ENCODE results near the gene MEIS1.

- TF ChIP-seq CTCF (IDR thresholded peaks at IDR 0.05; ENCODE audit: low read depth, low read length, poor library complexity, severe bottlenecking) (no peak), EZH2phosphoT487 (IDR thresholded peaks at IDR 0.05; ENCODE audit: borderline replicate concordance, low read length) (no peak)
Observed at GRCh38 chr2:66519264-66519843, 84.4 kb downstream of the MEIS1 start.
